Kidney epithelial cell (primary cell): ENCODE results near the gene HHATL. TPM values are rescaled to one million over a fixed set of nuclear protein-coding genes. Genes with fewer than 3 reads are reported as not detected.

Experiments used
- DNase-seq: peaks from one replicate; pipeline ENCODE4 v3.0.0-alpha.2; 2010; ENCODE audit warnings: low read depth
- H3K27me3 ChIP-seq: 2 replicates; pipeline ENCODE4 v1.6.0; 2011; ENCODE audit warnings: low read length; ENCODE audit not compliant: control insufficient read depth, insufficient read depth
- H3K36me3 ChIP-seq: 2 replicates; pipeline ENCODE4 v1.5.1; 2011; ENCODE audit warnings: low read length; ENCODE audit not compliant: control insufficient read depth, insufficient read depth
- H3K4me3 ChIP-seq: 2 replicates; pipeline ENCODE4 v1.5.1; 2011; ENCODE audit warnings: low read depth, mild to moderate bottlenecking, control low read depth, low read length
- total RNA-seq: library from RNA; depleted of rRNA; stranded (reverse); fragments of >200 nt; gene quantifications from 2 replicates; pipeline ENCODE4 v1.2.3, GENCODE V29; 2015
- TF ChIP-seq, protein P1 (sequence below): IDR thresholded peaks from 2 replicates; pipeline ENCODE4 v1.5.1; 2011; ENCODE audit warnings: mild to moderate bottlenecking, moderate library complexity, low read length, control low read depth, inconsistent platforms; ENCODE audit not compliant: insufficient read depth, poor library complexity, severe bottlenecking

The HHATL gene
- total RNA-seq, 1 donor from 2014 or later: not detected

DNA sequence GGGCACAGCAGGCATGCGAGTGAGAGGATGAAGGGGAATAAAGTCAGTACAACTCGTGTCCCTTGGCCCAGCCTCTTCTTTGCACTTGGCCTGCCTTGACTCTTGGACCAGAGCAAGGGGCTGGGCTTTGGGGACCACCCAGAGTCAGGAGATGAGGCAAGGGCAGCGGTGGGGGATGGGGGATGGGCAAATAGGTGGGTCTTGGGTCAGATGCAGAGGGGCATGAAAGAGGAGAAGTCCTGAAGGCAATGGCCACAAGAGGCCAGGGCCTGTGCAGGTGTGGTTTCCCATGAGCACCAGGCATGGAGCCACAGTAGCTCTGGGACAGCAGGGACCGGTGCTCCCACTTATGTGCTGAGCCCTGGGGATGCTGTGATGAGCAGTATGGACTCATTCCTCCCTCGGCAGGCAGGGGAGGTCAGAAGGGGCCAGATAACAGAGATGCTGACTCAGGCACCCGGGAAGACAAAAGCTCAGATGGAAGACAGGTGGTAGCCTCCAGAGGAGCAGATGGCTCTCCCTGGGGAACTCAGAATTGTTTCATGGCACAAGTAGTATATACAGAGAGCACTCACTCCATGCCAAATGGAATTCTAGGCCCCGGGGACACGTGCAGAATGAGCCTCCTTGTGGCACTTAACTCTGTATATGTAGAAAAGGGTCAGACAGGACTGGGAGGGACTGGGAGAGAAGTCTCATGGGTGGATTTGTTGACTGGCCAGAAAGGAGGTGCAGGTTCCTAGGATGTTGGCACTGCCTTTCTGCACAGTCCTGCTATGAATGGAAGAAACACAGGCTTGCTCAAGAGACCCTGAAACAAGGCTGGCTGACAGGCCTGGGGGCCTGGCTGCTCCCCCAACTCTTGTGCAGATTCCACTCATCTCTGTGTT lies 34.8 kb downstream of the HHATL start:
- Histone ChIP-seq H3K36me3 (no peaks in the 10 kb centered on the region), H3K27me3 (peaks cover 3% of the 10 kb centered on the region), H3K4me3 (no peak overlapping the region)
- no peak for DNase-seq
- TF ChIP-seq, protein P1, sequence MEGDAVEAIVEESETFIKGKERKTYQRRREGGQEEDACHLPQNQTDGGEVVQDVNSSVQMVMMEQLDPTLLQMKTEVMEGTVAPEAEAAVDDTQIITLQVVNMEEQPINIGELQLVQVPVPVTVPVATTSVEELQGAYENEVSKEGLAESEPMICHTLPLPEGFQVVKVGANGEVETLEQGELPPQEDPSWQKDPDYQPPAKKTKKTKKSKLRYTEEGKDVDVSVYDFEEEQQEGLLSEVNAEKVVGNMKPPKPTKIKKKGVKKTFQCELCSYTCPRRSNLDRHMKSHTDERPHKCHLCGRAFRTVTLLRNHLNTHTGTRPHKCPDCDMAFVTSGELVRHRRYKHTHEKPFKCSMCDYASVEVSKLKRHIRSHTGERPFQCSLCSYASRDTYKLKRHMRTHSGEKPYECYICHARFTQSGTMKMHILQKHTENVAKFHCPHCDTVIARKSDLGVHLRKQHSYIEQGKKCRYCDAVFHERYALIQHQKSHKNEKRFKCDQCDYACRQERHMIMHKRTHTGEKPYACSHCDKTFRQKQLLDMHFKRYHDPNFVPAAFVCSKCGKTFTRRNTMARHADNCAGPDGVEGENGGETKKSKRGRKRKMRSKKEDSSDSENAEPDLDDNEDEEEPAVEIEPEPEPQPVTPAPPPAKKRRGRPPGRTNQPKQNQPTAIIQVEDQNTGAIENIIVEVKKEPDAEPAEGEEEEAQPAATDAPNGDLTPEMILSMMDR: no peak

DNA sequence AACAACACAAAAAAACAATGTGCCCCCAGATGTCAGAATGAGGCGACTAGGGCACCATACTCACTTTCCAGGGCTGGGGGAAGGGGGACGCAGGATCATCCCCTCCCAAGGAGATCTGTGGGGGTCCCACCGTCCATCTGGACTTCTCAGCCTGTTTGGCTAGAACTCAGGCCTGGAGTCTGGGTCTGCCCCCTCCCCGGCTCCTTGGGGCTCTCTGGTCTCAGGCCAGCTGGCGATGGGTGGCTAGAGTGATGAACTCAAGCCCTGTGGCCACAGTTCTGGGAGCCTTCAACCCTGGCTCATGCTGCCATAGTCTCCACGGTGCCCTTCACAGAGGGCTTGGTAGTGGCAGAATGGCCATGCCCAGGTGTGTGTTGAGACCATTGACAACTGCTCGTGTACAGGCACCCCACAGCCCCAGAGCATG lies 35.5 kb downstream of the HHATL start:
- DNase-seq: no peak
- TF ChIP-seq, protein P1: no peak
- H3K4me3 ChIP-seq: no peak overlapping the region
- peaks cover 3% of the 10 kb centered on the region for H3K27me3 ChIP-seq
- H3K36me3 ChIP-seq: no peaks in the 10 kb centered on the region

DNA sequence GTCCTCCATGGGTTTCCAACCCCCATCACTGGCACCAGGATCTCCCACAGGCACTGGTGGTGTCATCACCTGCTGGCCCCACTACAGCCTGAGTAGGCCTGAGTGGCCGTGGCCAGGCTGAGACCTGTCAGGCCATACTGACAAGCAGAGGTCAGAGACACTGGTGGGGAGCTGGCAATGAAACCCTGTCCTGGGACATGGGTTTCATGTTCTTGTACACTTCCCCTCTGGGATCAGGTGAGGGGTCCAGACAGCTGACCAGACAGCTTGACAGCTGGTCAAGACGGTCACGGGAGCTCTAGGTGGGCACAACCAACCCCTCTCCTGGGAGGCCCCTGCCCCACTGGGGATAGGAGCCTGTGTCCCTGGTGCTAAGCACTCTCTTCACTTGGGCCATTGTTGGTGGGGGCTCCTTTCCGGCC lies 36.0 kb downstream of the HHATL start:
- Histone ChIP-seq H3K4me3 (no peak overlapping the region), H3K36me3 (no peaks in the 10 kb centered on the region), H3K27me3 (peaks cover 3% of the 10 kb centered on the region)
- DNase-seq: no peak
- TF ChIP-seq, protein P1: no peak

DNA sequence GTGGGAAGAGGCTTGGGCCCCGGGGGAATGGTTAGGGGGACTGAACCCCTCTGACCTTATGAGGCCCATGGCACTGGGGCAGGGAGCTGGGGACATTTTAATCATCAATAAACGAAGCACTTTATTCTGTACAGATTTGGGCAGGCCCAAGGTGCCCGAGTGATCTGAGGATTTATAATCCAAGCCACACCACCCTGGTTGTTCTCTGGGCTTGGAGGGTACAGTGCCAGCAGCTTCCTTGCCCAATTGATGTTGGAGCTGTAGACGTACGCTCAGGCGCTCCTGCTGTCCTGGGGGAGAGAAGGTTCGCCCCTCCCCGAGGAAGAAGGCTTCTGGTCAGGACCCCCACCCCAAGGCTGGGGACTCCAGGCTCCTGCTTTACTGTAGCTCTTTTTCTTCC lies 36.6 kb downstream of the HHATL start:
- no peak for DNase-seq
- Histone ChIP-seq H3K36me3 (no peaks in the 10 kb centered on the region), H3K4me3 (no peak overlapping the region), H3K27me3 (peaks cover 3% of the 10 kb centered on the region)
- TF ChIP-seq, protein P1: no peak

DNA sequence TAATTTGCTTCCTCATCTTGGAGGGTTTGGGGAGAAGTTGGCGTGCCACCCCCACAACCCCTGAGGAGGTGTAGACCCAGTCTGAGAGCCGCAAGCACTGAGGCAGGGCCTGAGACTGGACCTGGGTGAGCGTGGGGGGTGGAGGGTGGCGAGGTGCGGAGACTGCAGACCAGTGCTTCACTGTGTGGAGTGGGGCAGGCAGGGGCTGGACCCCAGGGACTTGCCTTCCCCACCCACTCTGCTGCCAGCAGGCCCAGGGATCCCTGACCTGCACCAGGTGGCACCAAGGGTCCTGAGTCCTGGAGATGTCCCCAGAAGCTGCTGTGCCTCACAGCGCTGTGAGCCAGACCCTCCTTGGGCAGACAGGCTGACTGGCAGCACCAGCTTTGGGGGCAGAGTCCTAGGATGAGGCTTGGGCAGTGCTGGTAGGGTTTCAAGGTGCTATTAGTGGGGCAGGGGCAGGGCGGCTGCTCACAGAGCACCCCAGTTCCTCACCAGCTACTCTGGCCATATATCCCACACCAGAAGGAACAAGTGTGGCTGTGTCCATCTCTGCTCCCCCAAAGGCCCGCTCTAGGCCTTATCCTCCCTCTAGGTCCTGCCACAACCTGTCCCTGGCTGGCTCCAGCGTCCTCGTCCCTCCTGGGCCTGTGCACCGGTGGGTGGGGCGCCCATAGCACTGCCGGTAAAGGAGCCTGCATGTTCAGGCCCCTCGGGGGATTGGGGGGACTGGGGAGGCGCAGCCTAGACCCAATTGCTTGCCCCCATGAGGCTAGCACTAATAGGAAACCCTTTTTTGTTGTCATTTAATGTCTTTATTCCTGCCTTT lies 37.3 kb downstream of the HHATL start:
- Histone ChIP-seq H3K27me3 (peaks cover 3% of the 10 kb centered on the region), H3K4me3 (no peak overlapping the region), H3K36me3 (no peaks in the 10 kb centered on the region)
- no peak for DNase-seq
- TF ChIP-seq, protein P1: no peak
